Transverse colon (tissue), 4 donors: ENCODE data around the gene ITGB1. TPM values are rescaled to one million over a fixed set of nuclear protein-coding genes. Genes with fewer than 3 reads are reported as not detected.

Experiments
- DNase-seq: peaks from one replicate; pipeline ENCODE4 v3.0.0-alpha.2; 2019
- H3K27ac ChIP-seq, 4 donors: fragments of 200-600 bp; sonication (generic); 2 replicates each; pipeline ENCODE4 v1.5.1; 2016 to 2018; ENCODE audit warnings: inconsistent platforms in 4 of 4
- H3K27me3 ChIP-seq: fragments of 200-600 bp; sonication (generic); 2 replicates; pipeline ENCODE4 v1.5.1; 2017; ENCODE audit warnings: inconsistent platforms
- H3K36me3 ChIP-seq, 4 donors: fragments of 200-600 bp; sonication (generic); 2 replicates each; pipeline ENCODE4 v1.5.1; 2017 to 2019; ENCODE audit warnings: inconsistent platforms in 4 of 4
- H3K4me1 ChIP-seq, 4 donors: fragments of 200-600 bp; sonication (generic); 2 replicates each; pipeline ENCODE4 v1.5.1; 2017 to 2020; ENCODE audit warnings: inconsistent platforms in 4 of 4
- H3K4me3 ChIP-seq, 4 donors: fragments of 200-600 bp; sonication (generic); 1 replicate in 1 of 4; 2 replicates in 3 of 4; pipeline versions ENCODE4 v1.5.1 to v1.6.1; 2017 to 2019; ENCODE audit warnings: inconsistent platforms in 4 of 4
- H3K9me3 ChIP-seq, 2 donors: fragments of 200-600 bp; sonication (generic); 2 replicates each; pipeline ENCODE4 v1.5.1; 2017 to 2019; ENCODE audit warnings: inconsistent platforms in 2 of 2
- EP300 ChIP-seq: sonication (generic); formaldehyde crosslinking; IDR thresholded peaks from one replicate; pipeline ENCODE4 v1.6.1; 2017; ENCODE audit warnings: antibody characterized with exemption, low read depth
- POLR2A ChIP-seq: fragments of 450-650 bp; IDR thresholded peaks from one replicate; pipeline ENCODE4 v1.6.1; 2016; ENCODE audit warnings: antibody characterized with exemption, mild to moderate bottlenecking, moderate library complexity
- POLR2AphosphoS5 ChIP-seq, 3 donors: sonication (generic); formaldehyde crosslinking; IDR thresholded peaks; one replicate each; pipeline ENCODE4 v1.6.1; 2016; ENCODE audit warnings: antibody characterized with exemption in 3 of 3
- WGBS, 2 donors: methylation state at CpG; one replicate each; pipeline ENCODE4 v1.1.5; 2018; ENCODE audit warnings: low coverage in 1 of 2; 5-methylcytosine and 5-hydroxymethylcytosine counted together
- in situ Hi-C, 4 donors: fragments of 200-750 bp; cut with MboI; loops; one replicate each; pipeline versions ENCODE4 v1.15.0 to v1.15.1; 2017; ENCODE audit warnings: low sequenced_read_pairs in 3 of 4, low pct_ligation_motif_present in 1 of 4, low pct_unique_long_range_greater_than_20kb in 1 of 4
- intact Hi-C: fragments of 100-400 bp; cut with DNase I; formaldehyde crosslinking; loops from one replicate; pipeline ENCODE4 v1.15.1; 2023; ENCODE audit warnings: low total_unique reads
- total RNA-seq, 4 donors: library from RNA; depleted of rRNA; stranded (reverse); fragments of >200 nt; gene quantifications; one replicate each; pipeline ENCODE4 v1.1.0, GENCODE V29; 2016
- TF ChIP-seq, protein P1 (sequence below), 5 experiments: fragments of 200-600 bp in 3 of 5; fragments of 450-650 bp in 2 of 5; sonication (generic) in 3 of 5; IDR thresholded peaks; 1 replicate in 2 of 5; 2 replicates in 3 of 5; pipeline ENCODE4 v1.5.1; 2016 to 2017; ENCODE audit warnings: antibody characterized with exemption in 5 of 5, inconsistent platforms in 3 of 5, mild to moderate bottlenecking in 2 of 5, moderate library complexity in 1 of 5

ITGB1 gene
- total RNA-seq, 4 donors from 2014 or later, result 135 to 362 (median 252) TPM

DNA sequence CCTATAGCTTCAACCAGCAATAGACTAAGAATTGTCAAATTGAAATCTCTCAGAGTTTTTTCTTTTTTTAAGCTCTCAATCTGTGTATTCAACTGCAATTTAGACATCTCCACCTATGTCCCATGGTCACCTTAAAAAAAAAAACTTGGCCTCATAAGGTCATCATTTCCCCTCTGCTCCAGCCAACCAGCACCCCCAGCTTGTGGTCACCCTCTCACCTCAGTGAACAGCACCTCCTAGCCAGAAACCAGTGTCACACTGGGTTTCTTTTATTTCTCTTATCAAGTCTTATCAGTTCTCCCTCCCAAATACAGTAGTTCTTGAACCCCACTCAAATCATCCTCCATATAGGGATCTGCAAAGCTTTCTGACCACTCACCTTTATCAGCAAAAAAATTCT lies 4.0 kb downstream of the ITGB1 start:
- intact Hi-C loops, result loop anchor here (10.0 kb wide), 1 partner anchor 51 kb away; no protein-coding TSS in a partner anchor
- Histone ChIP-seq H3K4me1 (peaks cover 7 to 69% (median 56%) of the 10 kb centered on the region in 4 donors), H3K27ac (peak overlapping the region; percentile 96 to 99 (median 98)), H3K4me3 (peak overlapping the region in 1 of 4 donors; percentile 84), H3K36me3 (no peaks in the 10 kb centered on the region), H3K27me3 (no peaks in the 10 kb centered on the region), H3K9me3 (no peaks in the 10 kb centered on the region)
- in situ Hi-C loops, result no loop called here
- DNase-seq, result no peak
- no peak for TF ChIP-seq POLR2AphosphoS5 (IDR thresholded peaks at IDR 0.05)
- TF ChIP-seq POLR2A, result no peak

- intact Hi-C loops (loop anchor here (10.0 kb wide), 1 partner anchor 51 kb away; no protein-coding TSS in a partner anchor), in situ Hi-C loops (no loop called here)
- Histone ChIP-seq H3K27ac (peak overlapping the region; percentile 96 to 99 (median 98)), H3K9me3 (no peaks in the 10 kb centered on the region), H3K4me3 (no peak overlapping the region), H3K27me3 (no peaks in the 10 kb centered on the region), H3K4me1 (peaks cover 7 to 71% (median 59%) of the 10 kb centered on the region in 4 donors), H3K36me3 (no peaks in the 10 kb centered on the region)
- TF ChIP-seq, protein P1, sequence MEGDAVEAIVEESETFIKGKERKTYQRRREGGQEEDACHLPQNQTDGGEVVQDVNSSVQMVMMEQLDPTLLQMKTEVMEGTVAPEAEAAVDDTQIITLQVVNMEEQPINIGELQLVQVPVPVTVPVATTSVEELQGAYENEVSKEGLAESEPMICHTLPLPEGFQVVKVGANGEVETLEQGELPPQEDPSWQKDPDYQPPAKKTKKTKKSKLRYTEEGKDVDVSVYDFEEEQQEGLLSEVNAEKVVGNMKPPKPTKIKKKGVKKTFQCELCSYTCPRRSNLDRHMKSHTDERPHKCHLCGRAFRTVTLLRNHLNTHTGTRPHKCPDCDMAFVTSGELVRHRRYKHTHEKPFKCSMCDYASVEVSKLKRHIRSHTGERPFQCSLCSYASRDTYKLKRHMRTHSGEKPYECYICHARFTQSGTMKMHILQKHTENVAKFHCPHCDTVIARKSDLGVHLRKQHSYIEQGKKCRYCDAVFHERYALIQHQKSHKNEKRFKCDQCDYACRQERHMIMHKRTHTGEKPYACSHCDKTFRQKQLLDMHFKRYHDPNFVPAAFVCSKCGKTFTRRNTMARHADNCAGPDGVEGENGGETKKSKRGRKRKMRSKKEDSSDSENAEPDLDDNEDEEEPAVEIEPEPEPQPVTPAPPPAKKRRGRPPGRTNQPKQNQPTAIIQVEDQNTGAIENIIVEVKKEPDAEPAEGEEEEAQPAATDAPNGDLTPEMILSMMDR (IDR thresholded peaks at IDR 0.05), result no peak
- no peak for TF ChIP-seq EP300
- TF ChIP-seq POLR2AphosphoS5 (IDR thresholded peaks at IDR 0.05), result no peak
- no peak for TF ChIP-seq POLR2A
- 45 to 60% methylated on average over 3 to 6 of the region's 6 CpGs for WGBS, 2 donors
- DNase-seq, result no peak
Observed at GRCh38 chr10:32953277-32953927, 4.6 kb downstream of the ITGB1 start.

DNA sequence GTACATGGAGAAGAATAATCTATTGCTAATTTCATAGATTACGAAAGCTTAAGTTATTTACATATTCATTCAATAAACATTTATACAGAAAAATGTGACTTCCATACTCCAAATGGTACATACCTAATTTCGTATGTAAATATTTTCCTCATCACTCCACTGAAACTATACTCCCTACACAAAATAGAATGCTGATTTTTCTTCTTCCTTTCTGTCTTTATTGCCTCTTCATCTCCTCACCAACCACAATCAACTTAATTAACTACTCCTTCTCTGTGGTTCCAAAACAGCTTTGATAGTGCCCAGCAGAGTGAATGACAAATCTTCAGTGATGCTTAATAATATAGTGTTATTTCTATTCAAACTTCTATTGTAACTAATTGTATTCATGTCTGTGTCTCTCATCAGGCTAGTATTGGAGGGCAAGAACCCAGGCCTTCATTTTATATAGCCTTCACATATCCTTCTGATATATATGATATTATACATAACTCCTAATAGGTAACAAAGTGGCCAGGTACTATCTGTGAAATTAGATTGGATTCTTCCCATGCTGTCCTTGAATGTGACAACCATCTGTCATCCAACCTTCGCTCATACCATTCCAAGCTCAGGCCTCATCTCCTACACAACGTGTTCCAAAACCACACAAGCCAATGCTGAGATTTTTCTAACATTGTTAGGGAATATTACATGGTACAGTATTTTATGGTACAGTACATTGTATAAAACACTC lies 5.3 kb downstream of the ITGB1 start:
- Histone ChIP-seq H3K4me3 (no peak overlapping the region), H3K27me3 (no peaks in the 10 kb centered on the region), H3K27ac (peak overlapping the region in 3 of 4 donors; percentile 96 to 99 (median 97)), H3K4me1 (peaks cover 7 to 74% (median 59%) of the 10 kb centered on the region in 4 donors), H3K9me3 (no peaks in the 10 kb centered on the region), H3K36me3 (no peaks in the 10 kb centered on the region)
- in situ Hi-C loops, result no loop called here
- TF ChIP-seq POLR2A, result no peak
- no peak for TF ChIP-seq POLR2AphosphoS5 (IDR thresholded peaks at IDR 0.05)
- no peak for TF ChIP-seq EP300
- TF ChIP-seq, protein P1 (IDR thresholded peaks at IDR 0.05), result no peak
- no peak for DNase-seq
- WGBS, 2 donors, result 84 to 89% methylated on average over 4 of the region's 4 CpGs
- intact Hi-C loops, result loop anchor here (10.0 kb wide), 1 partner anchor 52 kb away; no protein-coding TSS in a partner anchor

DNA sequence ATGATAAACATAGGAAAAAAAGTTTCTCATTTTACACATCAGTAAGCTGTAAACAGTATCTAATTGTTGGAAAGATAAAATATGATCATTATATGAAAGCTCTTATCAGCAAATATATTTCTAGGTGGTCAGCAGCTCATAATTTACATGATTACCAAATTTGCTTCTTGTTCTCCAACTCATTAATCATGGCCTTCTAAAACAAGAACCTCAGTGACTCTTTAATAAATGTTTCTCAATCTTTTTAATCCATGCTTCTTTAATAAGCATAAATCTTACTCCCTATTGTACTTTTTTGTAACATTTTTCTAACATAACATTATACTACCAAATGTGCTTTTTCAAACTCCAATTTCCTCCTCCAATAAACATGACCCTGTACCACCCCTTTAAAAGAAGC lies 5.9 kb downstream of the ITGB1 start:
- in situ Hi-C loops, result no loop called here
- H3K4me3 ChIP-seq, result no peak overlapping the region
- no peaks in the 10 kb centered on the region for H3K9me3 ChIP-seq
- no peak for TF ChIP-seq POLR2A
- no peak for TF ChIP-seq EP300
- TF ChIP-seq POLR2AphosphoS5 (IDR thresholded peaks at IDR 0.05), result no peak
- TF ChIP-seq, protein P1 (IDR thresholded peaks at IDR 0.05), result no peak
- intact Hi-C loops, result loop anchor here (10.0 kb wide), 1 partner anchor 53 kb away; no protein-coding TSS in a partner anchor
- H3K27ac ChIP-seq, result peak overlapping the region in 2 of 4 donors; percentile 38 to 99
- DNase-seq, result no peak
- H3K36me3 ChIP-seq, result no peaks in the 10 kb centered on the region
- no peaks in the 10 kb centered on the region for H3K27me3 ChIP-seq
- H3K4me1 ChIP-seq, result peaks cover 7 to 74% (median 59%) of the 10 kb centered on the region in 4 donors
